Fibroblast of pulmonary artery (primary cell): ENCODE results near the gene ORAI2.

Source experiments
- DNase-seq: peaks from one replicate; pipeline ENCODE4 v3.0.0-alpha.2; 2010; ENCODE audit warnings: low read depth
- H3K4me3 ChIP-seq: replicated peaks from 2 replicates; pipeline ENCODE4 v1.5.1; 2011; ENCODE audit warnings: low read depth, mild to moderate bottlenecking, control low read depth, low read length, moderate library complexity
- CTCF ChIP-seq: IDR thresholded peaks from 2 replicates; pipeline ENCODE4 v1.5.1; 2011; ENCODE audit warnings: mild to moderate bottlenecking, control low read depth, low read length, inconsistent platforms; ENCODE audit errors: missing control alignments

The ORAI2 gene

GRCh38 chr7:102431617-102432298 lies 1.6 kb upstream of the ORAI2 start:
- no peak for TF ChIP-seq CTCF
- DNase-seq, result no peak
- no peak overlapping the region for H3K4me3 ChIP-seq

- peak overlapping the region; percentile 75 for H3K4me3 ChIP-seq
- no peak for DNase-seq
- TF ChIP-seq CTCF, result no peak
Measured at GRCh38 chr7:102432442-102433218, 745 bp upstream of the ORAI2 start.

GRCh38 chr7:102434039-102434486 lies 688 bp downstream of the ORAI2 start:
- peak overlapping the region; percentile 75 for H3K4me3 ChIP-seq
- DNase-seq, result peak; percentile 48
- no peak for TF ChIP-seq CTCF

- no peak overlapping the region for H3K4me3 ChIP-seq
- no peak for TF ChIP-seq CTCF
Measured at GRCh38 chr7:102436118-102436517, 2.7 kb downstream of the ORAI2 start.

GRCh38 chr7:102439963-102440795 lies 6.8 kb downstream of the ORAI2 start:
- DNase-seq, result peak; percentile 78
- H3K4me3 ChIP-seq, result no peak overlapping the region
- TF ChIP-seq CTCF, result no peak

More at GRCh38 chr7:102436118-102436517, 2.7 kb downstream of the ORAI2 start:
- no peak for DNase-seq

- H3K4me3 ChIP-seq, result no peak overlapping the region
- DNase-seq, result no peak
- no peak for TF ChIP-seq CTCF
Measured at GRCh38 chr7:102444961-102445673, 11.7 kb downstream of the ORAI2 start.
